Vagina (tissue), 2 donors: ENCODE measurements around the gene MYF6. TPM values are rescaled to one million over a fixed set of nuclear protein-coding genes. Genes with fewer than 3 reads are reported as not detected.
A peak's percentile ranks its signal among the peaks of the same experiment; 100 is the strongest.

Experiments
- DNase-seq, 2 donors: peaks; one replicate each; pipeline ENCODE4 v3.0.0-alpha.2; 2017; ENCODE audit errors: extremely low spot score in 2 of 2
- H3K27ac ChIP-seq: fragments of 200-600 bp; sonication (generic); one replicate; pipeline ENCODE4 v1.5.1; 2019
- H3K27me3 ChIP-seq: fragments of 200-600 bp; sonication (generic); one replicate; pipeline ENCODE4 v1.5.1; 2019
- H3K36me3 ChIP-seq, 2 donors: fragments of 200-600 bp; sonication (generic); one replicate each; pipeline ENCODE4 v1.5.1; 2017 to 2019
- H3K4me1 ChIP-seq: fragments of 200-600 bp; sonication (generic); one replicate; pipeline ENCODE4 v1.5.1; 2019
- H3K4me3 ChIP-seq, 2 donors: fragments of 200-600 bp; sonication (generic); 1 replicate in 1 of 2; 2 replicates in 1 of 2; pipeline ENCODE4 v1.5.1; 2016 to 2019
- H3K9me3 ChIP-seq: fragments of 200-600 bp; sonication (generic); one replicate; pipeline ENCODE4 v1.5.1; 2019
- POLR2A ChIP-seq, 2 donors: fragments of 450-650 bp; IDR thresholded peaks; one replicate each; pipeline ENCODE4 v1.6.1; 2017; ENCODE audit warnings: antibody characterized with exemption in 2 of 2, mild to moderate bottlenecking in 2 of 2, moderate library complexity in 2 of 2
- POLR2AphosphoS5 ChIP-seq, 2 donors: sonication (generic); formaldehyde crosslinking; IDR thresholded peaks; one replicate each; pipeline ENCODE4 v1.9.0; 2017; ENCODE audit warnings: antibody characterized with exemption in 2 of 2, mild to moderate bottlenecking in 2 of 2, low read depth in 1 of 2; ENCODE audit not compliant: insufficient read depth in 1 of 2
- intact Hi-C: fragments of 100-400 bp; cut with DNase I; formaldehyde crosslinking; loops from one replicate; pipeline ENCODE4 v1.15.1; 2023
- total RNA-seq: library from RNA; depleted of rRNA; stranded (reverse); fragments of >200 nt; gene quantifications from one replicate; pipeline ENCODE4 v1.2.3, GENCODE V29; 2016
- TF ChIP-seq, protein P1 (sequence below), 3 experiments: fragments of 450-650 bp in 2 of 3; fragments of 200-600 bp in 1 of 3; sonication (generic) in 1 of 3; IDR thresholded peaks; one replicate each; pipeline ENCODE4 v1.5.1; 2017 to 2019; ENCODE audit warnings: antibody characterized with exemption in 3 of 3, mild to moderate bottlenecking in 2 of 3, moderate library complexity in 2 of 3

MYF6 gene
- total RNA-seq, 1 donor from 2014 or later, result not detected

- DNase-seq, result no peak
- intact Hi-C loops, result no loop called here
- no peak overlapping the region for H3K4me3 ChIP-seq
- H3K9me3 ChIP-seq, result no peaks in the 10 kb centered on the region
- no peaks in the 10 kb centered on the region for H3K27me3 ChIP-seq
- H3K27ac ChIP-seq, result no peak overlapping the region
- TF ChIP-seq, protein P1, sequence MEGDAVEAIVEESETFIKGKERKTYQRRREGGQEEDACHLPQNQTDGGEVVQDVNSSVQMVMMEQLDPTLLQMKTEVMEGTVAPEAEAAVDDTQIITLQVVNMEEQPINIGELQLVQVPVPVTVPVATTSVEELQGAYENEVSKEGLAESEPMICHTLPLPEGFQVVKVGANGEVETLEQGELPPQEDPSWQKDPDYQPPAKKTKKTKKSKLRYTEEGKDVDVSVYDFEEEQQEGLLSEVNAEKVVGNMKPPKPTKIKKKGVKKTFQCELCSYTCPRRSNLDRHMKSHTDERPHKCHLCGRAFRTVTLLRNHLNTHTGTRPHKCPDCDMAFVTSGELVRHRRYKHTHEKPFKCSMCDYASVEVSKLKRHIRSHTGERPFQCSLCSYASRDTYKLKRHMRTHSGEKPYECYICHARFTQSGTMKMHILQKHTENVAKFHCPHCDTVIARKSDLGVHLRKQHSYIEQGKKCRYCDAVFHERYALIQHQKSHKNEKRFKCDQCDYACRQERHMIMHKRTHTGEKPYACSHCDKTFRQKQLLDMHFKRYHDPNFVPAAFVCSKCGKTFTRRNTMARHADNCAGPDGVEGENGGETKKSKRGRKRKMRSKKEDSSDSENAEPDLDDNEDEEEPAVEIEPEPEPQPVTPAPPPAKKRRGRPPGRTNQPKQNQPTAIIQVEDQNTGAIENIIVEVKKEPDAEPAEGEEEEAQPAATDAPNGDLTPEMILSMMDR (IDR thresholded peaks at IDR 0.05), result no peak
- TF ChIP-seq POLR2AphosphoS5 (IDR thresholded peaks at IDR 0.05; ENCODE audit: insufficient read depth in 1 of 2, low read depth in 1 of 2) (no peak), POLR2A (IDR thresholded peaks at IDR 0.05) (no peak)
- H3K4me1 ChIP-seq, result peaks cover 6% of the 10 kb centered on the region
- H3K36me3 ChIP-seq, result no peaks in the 10 kb centered on the region
Observed at GRCh38 chr12:80704420-80704819, 3.0 kb upstream of the MYF6 start.

DNA sequence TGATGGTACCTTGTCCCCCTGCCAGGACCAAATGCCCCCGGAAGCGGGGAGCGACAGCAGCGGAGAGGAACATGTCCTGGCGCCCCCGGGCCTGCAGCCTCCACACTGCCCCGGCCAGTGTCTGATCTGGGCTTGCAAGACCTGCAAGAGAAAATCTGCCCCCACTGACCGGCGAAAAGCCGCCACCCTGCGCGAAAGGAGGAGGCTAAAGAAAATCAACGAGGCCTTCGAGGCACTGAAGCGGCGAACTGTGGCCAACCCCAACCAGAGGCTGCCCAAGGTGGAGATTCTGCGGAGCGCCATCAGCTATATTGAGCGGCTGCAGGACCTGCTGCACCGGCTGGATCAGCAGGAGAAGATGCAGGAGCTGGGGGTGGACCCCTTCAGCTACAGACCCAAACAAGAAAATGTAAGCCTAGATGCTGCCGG, 410 bp downstream of the MYF6 start:
- H3K27me3 ChIP-seq, result no peaks in the 10 kb centered on the region
- no peaks in the 10 kb centered on the region for H3K9me3 ChIP-seq
- no peak for DNase-seq
- no peak overlapping the region for H3K27ac ChIP-seq
- H3K4me3 ChIP-seq, result no peak overlapping the region
- intact Hi-C loops, result no loop called here
- H3K4me1 ChIP-seq, result peaks cover 6% of the 10 kb centered on the region
- TF ChIP-seq POLR2A (IDR thresholded peaks at IDR 0.05) (no peak), POLR2AphosphoS5 (IDR thresholded peaks at IDR 0.05; ENCODE audit: insufficient read depth in 1 of 2, low read depth in 1 of 2) (no peak)
- TF ChIP-seq, protein P1 (IDR thresholded peaks at IDR 0.05), result no peak
- no peaks in the 10 kb centered on the region for H3K36me3 ChIP-seq

GRCh38 chr12:80708259-80708974, 983 bp downstream of the MYF6 start:
- DNase-seq, result no peak
- no peaks in the 10 kb centered on the region for H3K36me3 ChIP-seq
- intact Hi-C loops, result no loop called here
- peaks cover 6% of the 10 kb centered on the region for H3K4me1 ChIP-seq
- H3K9me3 ChIP-seq, result no peaks in the 10 kb centered on the region
- no peaks in the 10 kb centered on the region for H3K27me3 ChIP-seq
- H3K4me3 ChIP-seq, result peak overlapping the region; percentile 7 to 14
- no peak overlapping the region for H3K27ac ChIP-seq
- TF ChIP-seq, protein P1 (IDR thresholded peaks at IDR 0.05), result no peak
- no peak for TF ChIP-seq POLR2AphosphoS5 (IDR thresholded peaks at IDR 0.05; ENCODE audit: insufficient read depth in 1 of 2, low read depth in 1 of 2)
- TF ChIP-seq POLR2A (IDR thresholded peaks at IDR 0.05), result no peak

GRCh38 chr12:80708975-80709328, 1.5 kb downstream of the MYF6 start:
- H3K27me3 ChIP-seq, result no peaks in the 10 kb centered on the region

More at GRCh38 chr12:80708975-80709328, 1.5 kb downstream of the MYF6 start:
- TF ChIP-seq, protein P1 (IDR thresholded peaks at IDR 0.05), result no peak
- TF ChIP-seq POLR2AphosphoS5 (IDR thresholded peaks at IDR 0.05; ENCODE audit: insufficient read depth in 1 of 2, low read depth in 1 of 2) (no peak), POLR2A (IDR thresholded peaks at IDR 0.05) (no peak)
- Histone ChIP-seq H3K27ac (no peak overlapping the region), H3K4me3 (peak overlapping the region in 1 of 2 donors; percentile 14), H3K9me3 (no peaks in the 10 kb centered on the region), H3K4me1 (peaks cover 6% of the 10 kb centered on the region), H3K36me3 (no peaks in the 10 kb centered on the region)
- DNase-seq, result no peak
- intact Hi-C loops, result no loop called here
